Right atrium auricular region (tissue), 2 donors: ENCODE data around the gene MOB3A. TPM values are rescaled to one million over a fixed set of nuclear protein-coding genes. Genes with fewer than 3 reads are reported as not detected.

Experiments used
- DNase-seq: peaks from one replicate; pipeline ENCODE4 v3.0.0-alpha.2; 2019; ENCODE audit warnings: low spot score
- H3K27ac ChIP-seq, 2 donors: fragments of 200-600 bp; sonication (generic); 1 replicate in 1 of 2; 2 replicates in 1 of 2; pipeline ENCODE4 v1.5.1; 2016 to 2019
- H3K27me3 ChIP-seq, 2 donors: fragments of 200-600 bp; sonication (generic); one replicate each; pipeline versions ENCODE4 v1.5.1 to v1.6.0; 2017 to 2019
- H3K36me3 ChIP-seq: fragments of 200-600 bp; sonication (generic); one replicate; pipeline ENCODE4 v1.5.1; 2016
- H3K4me1 ChIP-seq, 2 donors: fragments of 200-600 bp; sonication (generic); one replicate each; pipeline versions ENCODE4 v1.5.1 to v1.6.0; 2017 to 2019
- H3K4me3 ChIP-seq, 2 donors: fragments of 200-600 bp; sonication (generic); 1 replicate in 1 of 2; 2 replicates in 1 of 2; pipeline ENCODE4 v1.5.1; 2017 to 2019; ENCODE audit warnings: mild to moderate bottlenecking in 1 of 2, moderate library complexity in 1 of 2
- H3K9me3 ChIP-seq, 2 donors: fragments of 200-600 bp; sonication (generic); one replicate each; pipeline ENCODE4 v1.5.1; 2019
- total RNA-seq, 2 donors: library from RNA; depleted of rRNA; stranded (reverse); fragments of >200 nt; gene quantifications; one replicate each; pipeline ENCODE4 v1.1.0, GENCODE V29; 2016
- TF ChIP-seq, protein P1 (sequence below), 2 donors: fragments of 200-600 bp; sonication (generic); IDR thresholded peaks; one replicate each; pipeline ENCODE4 v1.5.1; 2019; ENCODE audit warnings: antibody characterized with exemption in 2 of 2

MOB3A gene
- total RNA-seq, 2 donors from 2014 or later = 19.7 to 29.4 TPM

DNA sequence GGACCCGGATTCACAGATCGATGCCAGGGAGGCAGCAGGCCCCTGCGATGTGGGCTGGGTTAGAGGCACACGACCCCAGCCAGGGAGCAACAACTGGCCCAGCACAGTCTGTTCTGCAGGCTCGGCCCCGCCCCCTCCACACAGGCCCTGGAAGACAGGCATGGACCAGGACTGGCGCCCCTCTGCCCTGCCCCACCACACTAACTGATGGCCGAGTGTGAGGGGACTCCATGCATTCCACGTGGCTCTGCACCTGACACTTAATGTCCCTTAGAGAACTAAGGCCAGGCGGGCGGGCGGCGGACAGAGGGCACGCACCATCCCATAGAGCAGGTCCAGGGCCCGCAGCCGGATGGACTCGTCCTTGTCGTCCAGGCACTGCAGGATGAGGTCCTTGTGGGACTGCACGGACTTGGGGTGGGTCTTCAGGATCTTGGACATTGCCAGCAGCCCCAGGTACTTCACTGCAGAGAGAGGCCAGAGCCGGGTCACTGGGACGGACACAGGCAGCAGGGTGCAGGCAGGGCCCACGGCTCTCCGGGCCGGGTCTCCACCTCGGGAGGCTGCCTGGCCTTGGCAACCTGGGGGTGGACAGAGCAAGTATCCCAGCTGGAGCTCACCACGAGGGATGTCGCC lies 25.4 kb upstream of the MOB3A start:
- H3K4me3 ChIP-seq = no peak overlapping the region
- H3K9me3 ChIP-seq = no peaks in the 10 kb centered on the region
- no peaks in the 10 kb centered on the region for H3K4me1 ChIP-seq
- no peak for DNase-seq
- TF ChIP-seq, protein P1, sequence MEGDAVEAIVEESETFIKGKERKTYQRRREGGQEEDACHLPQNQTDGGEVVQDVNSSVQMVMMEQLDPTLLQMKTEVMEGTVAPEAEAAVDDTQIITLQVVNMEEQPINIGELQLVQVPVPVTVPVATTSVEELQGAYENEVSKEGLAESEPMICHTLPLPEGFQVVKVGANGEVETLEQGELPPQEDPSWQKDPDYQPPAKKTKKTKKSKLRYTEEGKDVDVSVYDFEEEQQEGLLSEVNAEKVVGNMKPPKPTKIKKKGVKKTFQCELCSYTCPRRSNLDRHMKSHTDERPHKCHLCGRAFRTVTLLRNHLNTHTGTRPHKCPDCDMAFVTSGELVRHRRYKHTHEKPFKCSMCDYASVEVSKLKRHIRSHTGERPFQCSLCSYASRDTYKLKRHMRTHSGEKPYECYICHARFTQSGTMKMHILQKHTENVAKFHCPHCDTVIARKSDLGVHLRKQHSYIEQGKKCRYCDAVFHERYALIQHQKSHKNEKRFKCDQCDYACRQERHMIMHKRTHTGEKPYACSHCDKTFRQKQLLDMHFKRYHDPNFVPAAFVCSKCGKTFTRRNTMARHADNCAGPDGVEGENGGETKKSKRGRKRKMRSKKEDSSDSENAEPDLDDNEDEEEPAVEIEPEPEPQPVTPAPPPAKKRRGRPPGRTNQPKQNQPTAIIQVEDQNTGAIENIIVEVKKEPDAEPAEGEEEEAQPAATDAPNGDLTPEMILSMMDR (IDR thresholded peaks at IDR 0.05) = no peak
- no peak overlapping the region for H3K27ac ChIP-seq
- H3K36me3 ChIP-seq = peaks cover 85% of the 10 kb centered on the region
- no peaks in the 10 kb centered on the region for H3K27me3 ChIP-seq

GRCh38 chr19:2120821-2121220 lies 24.7 kb upstream of the MOB3A start:
- DNase-seq = no peak
- no peak overlapping the region for H3K27ac ChIP-seq
- H3K9me3 ChIP-seq = no peaks in the 10 kb centered on the region
- TF ChIP-seq, protein P1 (IDR thresholded peaks at IDR 0.05) = no peak
- H3K36me3 ChIP-seq = peaks cover 87% of the 10 kb centered on the region
- no peak overlapping the region for H3K4me3 ChIP-seq
- no peaks in the 10 kb centered on the region for H3K27me3 ChIP-seq
- no peaks in the 10 kb centered on the region for H3K4me1 ChIP-seq

DNA sequence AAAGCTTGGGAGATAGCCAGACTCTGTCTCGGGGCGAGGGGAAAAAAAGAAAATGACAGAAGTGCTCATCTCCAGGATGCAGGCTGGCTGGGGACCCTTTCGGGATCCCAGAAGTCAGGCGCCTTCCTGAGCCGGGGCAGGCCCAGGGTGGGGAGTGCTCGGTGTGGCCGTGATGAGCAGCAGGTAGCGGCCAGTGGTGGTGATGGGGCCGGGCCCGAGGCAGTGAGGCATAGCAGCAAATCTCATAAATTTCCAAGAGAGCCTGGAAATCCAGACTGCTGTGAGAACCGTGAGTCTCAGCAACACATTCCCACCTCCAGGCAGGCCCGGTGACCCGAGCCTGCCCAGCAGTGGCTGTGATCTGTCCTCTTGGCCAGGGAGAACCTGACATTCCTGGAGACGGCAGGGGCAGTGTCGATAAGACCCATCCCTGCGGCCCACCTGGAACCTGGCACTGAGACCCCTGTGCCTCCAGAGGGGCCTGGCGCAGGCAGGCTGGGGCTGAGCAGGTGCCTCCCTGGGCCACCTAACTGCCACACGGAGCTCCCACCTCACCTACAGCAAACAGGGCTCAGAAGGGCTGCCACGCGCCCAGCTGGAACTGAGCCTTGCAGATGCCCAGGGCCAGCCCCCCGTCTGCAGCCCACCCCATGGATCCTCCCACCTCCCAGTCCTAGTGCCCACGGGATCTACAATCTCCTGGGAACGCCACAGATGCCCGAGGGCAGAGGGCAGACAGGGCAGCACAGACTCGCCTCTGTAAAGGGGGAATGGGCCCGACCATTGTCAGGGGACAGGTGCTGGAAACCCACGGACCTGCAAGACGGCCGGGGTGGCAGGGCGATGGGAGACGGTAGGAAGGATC lies 24.0 kb upstream of the MOB3A start:
- peaks cover 92% of the 10 kb centered on the region for H3K36me3 ChIP-seq
- TF ChIP-seq, protein P1 (IDR thresholded peaks at IDR 0.05) = no peak
- no peaks in the 10 kb centered on the region for H3K27me3 ChIP-seq
- H3K4me1 ChIP-seq = no peaks in the 10 kb centered on the region
- H3K4me3 ChIP-seq = no peak overlapping the region
- H3K27ac ChIP-seq = no peak overlapping the region
- H3K9me3 ChIP-seq = no peaks in the 10 kb centered on the region
- no peak for DNase-seq

GRCh38 chr19:2118438-2118837 lies 22.3 kb upstream of the MOB3A start:
- Histone ChIP-seq H3K27ac (no peak overlapping the region), H3K36me3 (peaks cover 99% of the 10 kb centered on the region)
- DNase-seq = no peak

GRCh38 chr19:2117215-2117960 lies 21.3 kb upstream of the MOB3A start:
- Histone ChIP-seq H3K36me3 (peaks cover 99% of the 10 kb centered on the region), H3K4me3 (no peak overlapping the region), H3K9me3 (no peaks in the 10 kb centered on the region), H3K27ac (no peak overlapping the region), H3K4me1 (no peaks in the 10 kb centered on the region), H3K27me3 (no peaks in the 10 kb centered on the region)
- TF ChIP-seq, protein P1 (IDR thresholded peaks at IDR 0.05) = no peak
- DNase-seq = no peak

More at GRCh38 chr19:2118438-2118837, 22.3 kb upstream of the MOB3A start:
- H3K9me3 ChIP-seq = no peaks in the 10 kb centered on the region
- H3K27me3 ChIP-seq = no peaks in the 10 kb centered on the region
- TF ChIP-seq, protein P1 (IDR thresholded peaks at IDR 0.05) = no peak
- no peaks in the 10 kb centered on the region for H3K4me1 ChIP-seq
- H3K4me3 ChIP-seq = no peak overlapping the region
